Measurements from ENCODE around the gene GLRA2.

GLRA2 gene

GRCh38 chrX:14529290-14529989, at the start of gene GLRA2:
Gene GLRA2 (plus strand): TSS chrX:14529536. CDS start chrX:14530058, 522 bp downstream.
- DNase-seq = no peak

GRCh38 chrX:14489437-14489836, 39.9 kb upstream of the GLRA2 start:
- DNase-seq = no peak

GRCh38 chrX:14491689-14492088, 37.6 kb upstream of the GLRA2 start:
- DNase-seq = no peak

GRCh38 chrX:14496674-14497073, 32.7 kb upstream of the GLRA2 start:
- DNase-seq = no peak

- DNase-seq = no peak
Measured at GRCh38 chrX:14497184-14497666, 32.1 kb upstream of the GLRA2 start.

GRCh38 chrX:14501327-14501726, 28.0 kb upstream of the GLRA2 start:
- no peak for DNase-seq

GRCh38 chrX:14504960-14505538, 24.3 kb upstream of the GLRA2 start:
- DNase-seq = no peak

- no peak for DNase-seq
Measured at GRCh38 chrX:14505648-14506047, 23.7 kb upstream of the GLRA2 start.

GRCh38 chrX:14506866-14507265, 22.5 kb upstream of the GLRA2 start:
- no peak for DNase-seq

GRCh38 chrX:14508025-14508690, 21.2 kb upstream of the GLRA2 start:
- no peak for DNase-seq

- no peak for DNase-seq
Measured at GRCh38 chrX:14509325-14510057, 19.8 kb upstream of the GLRA2 start.

GRCh38 chrX:14528629-14529289, 577 bp upstream of the GLRA2 start:
- no peak for DNase-seq

GRCh38 chrX:14533867-14534266, 4.5 kb downstream of the GLRA2 start:
- no peak for DNase-seq

GRCh38 chrX:14546190-14546589, 16.9 kb downstream of the GLRA2 start:
- DNase-seq = no peak

- DNase-seq = no peak
Measured at GRCh38 chrX:14554131-14554715, 24.9 kb downstream of the GLRA2 start.

- DNase-seq = no peak
Measured at GRCh38 chrX:14564058-14564457, 34.7 kb downstream of the GLRA2 start.

GRCh38 chrX:14573161-14573560, 43.8 kb downstream of the GLRA2 start:
- no peak for DNase-seq

GRCh38 chrX:14581081-14581480, 51.7 kb downstream of the GLRA2 start:
- DNase-seq = no peak

- DNase-seq = no peak
Measured at GRCh38 chrX:14584548-14584947, 55.2 kb downstream of the GLRA2 start.

- no peak for DNase-seq
Measured at GRCh38 chrX:14590216-14590615, 60.9 kb downstream of the GLRA2 start.

GRCh38 chrX:14590693-14591424, 61.5 kb downstream of the GLRA2 start:
- DNase-seq = no peak

GRCh38 chrX:14591976-14592375, 62.6 kb downstream of the GLRA2 start:
- no peak for DNase-seq

All from 8988T (cell line).